Stimulated activated memory B cell treated with anti-CD40 and anti-IgM and Interleukin-4, amounts not matched to agents 10 μg/mL and 1 μg/mL and 100 μg/mL, for 72 hours (primary cell): ENCODE results near the gene GANAB.
"Not testable (repeated sequence)": the region's sequence is repeated elsewhere in the genome, so short reads cannot be mapped to it uniquely, and the experiment has no call there.

Experiments used
- ATAC-seq: fragments of 150-1000 bp; cut with Tn5 transposase; 2 replicates; pipeline ENCODE4 v1.10.0; 2021
- H3K27ac Mint-ChIP-seq: one replicate; pipeline ENCODE4 v1.8.0; 2022; ENCODE audit warnings: mild to moderate bottlenecking, mixed read lengths
- H3K27me3 Mint-ChIP-seq: one replicate; pipeline ENCODE4 v1.8.0; 2022; ENCODE audit warnings: mixed read lengths
- H3K36me3 Mint-ChIP-seq: one replicate; pipeline ENCODE4 v1.8.0; 2022; ENCODE audit warnings: mixed read lengths
- H3K4me1 Mint-ChIP-seq: one replicate; pipeline ENCODE4 v1.8.0; 2022; ENCODE audit warnings: mixed read lengths
- H3K4me3 Mint-ChIP-seq: one replicate; pipeline ENCODE4 v1.8.0; 2022; ENCODE audit warnings: mild to moderate bottlenecking, moderate library complexity, mixed read lengths
- H3K9me3 Mint-ChIP-seq: one replicate; pipeline ENCODE4 v1.8.0; 2022; ENCODE audit warnings: mixed read lengths

Gene GANAB

DNA sequence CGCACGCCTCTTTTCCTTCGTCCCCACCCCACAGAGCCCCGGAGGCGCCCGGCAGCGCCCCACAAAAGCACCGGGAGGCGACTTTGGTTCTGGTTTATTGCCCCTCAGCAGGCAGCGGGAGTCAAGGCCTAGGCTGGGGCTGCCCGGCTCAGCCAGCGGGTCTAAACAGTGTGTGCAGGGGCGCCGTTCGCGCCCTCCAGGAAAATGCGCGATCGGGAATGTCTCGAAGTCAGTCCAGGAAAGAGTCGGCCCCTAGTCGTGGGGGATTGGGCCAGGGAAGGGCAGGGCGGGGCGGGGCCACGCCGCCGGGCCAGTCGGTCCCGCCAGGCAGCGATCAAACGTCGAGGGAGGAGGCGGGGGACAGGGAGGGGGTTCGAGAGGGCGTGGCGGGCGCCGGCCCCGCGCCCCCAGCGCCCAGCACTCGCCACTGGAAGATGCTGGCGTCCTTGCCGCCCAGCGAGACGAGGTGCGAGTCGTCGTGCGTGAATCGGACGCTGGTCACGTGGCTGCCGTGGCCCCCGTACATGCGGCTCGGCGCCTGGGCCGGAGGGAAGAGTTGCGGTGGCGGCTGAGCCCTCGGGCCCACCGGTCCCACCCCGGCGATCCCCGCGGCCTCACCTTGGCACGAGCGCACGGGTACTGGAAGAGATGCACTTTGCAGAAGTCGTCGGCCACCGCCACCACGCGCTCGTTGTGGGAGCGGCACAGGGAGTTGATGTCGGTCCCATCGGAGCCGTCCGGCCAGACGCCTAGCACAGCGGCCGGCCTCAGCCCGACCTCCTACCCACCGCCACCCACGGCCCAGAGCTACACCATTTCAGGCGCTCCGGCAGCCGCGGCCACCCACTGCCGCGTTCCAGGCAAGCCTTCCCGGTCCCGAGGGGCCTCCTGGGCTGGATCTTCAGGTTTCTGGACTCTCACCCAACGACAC, 44.0 kb downstream of the GANAB start:
- peak overlapping the region; percentile 89 for H3K4me3 Mint-ChIP-seq
- H3K27ac Mint-ChIP-seq = peak overlapping the region; percentile 86
- peaks cover 75% of the 10 kb centered on the region for H3K36me3 Mint-ChIP-seq
- H3K9me3 Mint-ChIP-seq = peaks cover 3% of the 10 kb centered on the region
- peaks cover 62% of the 10 kb centered on the region for H3K4me1 Mint-ChIP-seq
- no peaks in the 10 kb centered on the region for H3K27me3 Mint-ChIP-seq
- ATAC-seq = no peak

DNA sequence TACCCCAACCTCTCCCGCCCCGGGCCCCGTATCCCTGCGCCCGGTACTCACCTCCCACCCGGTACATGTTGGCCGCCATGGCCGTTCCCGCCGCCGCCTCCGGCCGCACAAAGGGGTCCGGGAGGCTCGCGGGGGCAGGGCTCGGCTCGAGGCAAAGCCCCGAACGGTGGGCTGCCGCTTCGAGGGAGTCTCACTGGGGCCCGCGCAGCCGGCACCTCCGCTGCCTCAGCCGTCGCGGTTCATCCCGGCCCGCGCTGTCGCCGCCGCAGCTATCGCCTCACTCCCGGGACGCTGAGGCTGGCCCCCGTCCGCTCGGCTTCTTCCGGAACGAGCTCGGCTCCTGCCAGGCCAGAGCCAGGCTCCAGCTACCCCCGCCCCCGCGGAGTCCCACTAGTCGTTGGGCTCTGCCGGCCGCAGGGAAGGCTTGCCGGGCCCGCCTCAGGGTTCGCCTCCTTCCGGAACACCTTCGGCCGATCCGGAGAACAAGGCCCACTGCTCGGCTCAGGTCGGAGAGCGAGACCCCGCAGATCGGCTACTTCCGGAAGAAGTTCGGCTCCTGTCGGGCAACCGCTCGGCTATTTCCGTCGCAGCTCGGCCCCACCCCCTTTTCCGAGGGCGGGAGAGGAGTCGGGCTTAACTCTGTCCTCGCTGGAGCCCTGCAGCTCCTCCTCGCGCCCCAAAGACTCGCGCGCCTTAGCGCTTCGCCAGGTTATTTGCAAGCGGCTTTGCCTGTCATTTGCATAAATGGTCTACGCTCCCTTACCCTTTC, 44.9 kb downstream of the GANAB start, which contains the start of gene MTA2:
TSS of gene MTA2 (minus strand) at position 494 of the 769 bp plus-strand sequence. CDS start at position 79, 415 bp downstream.
- Mint-ChIP-seq H3K4me3 (peak within 1 kb of the TSS; percentile 89), H3K27me3 (no peaks in the 10 kb centered on the region), H3K36me3 (peaks cover 77% of the 10 kb centered on the region), H3K9me3 (peaks cover 3% of the 10 kb centered on the region), H3K27ac (peak within 1 kb of the TSS; percentile 86), H3K4me1 (peaks cover 64% of the 10 kb centered on the region)
- peak; percentile 91 for ATAC-seq

DNA sequence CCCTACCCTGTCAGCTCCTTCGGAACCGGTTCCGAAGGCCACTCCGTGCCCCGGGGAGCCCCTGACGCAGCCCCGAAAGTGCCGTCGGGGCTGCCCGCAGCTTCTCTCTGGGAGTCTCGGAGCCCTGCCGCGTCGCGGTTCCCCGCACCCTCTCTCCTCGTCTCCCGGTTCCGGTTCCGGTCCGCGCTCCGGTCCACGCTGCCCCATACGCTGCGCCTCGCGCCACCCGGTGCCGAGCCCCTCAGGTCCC, 45.4 kb downstream of the GANAB start:
- ATAC-seq = peak; percentile 45
- peaks cover 3% of the 10 kb centered on the region for H3K9me3 Mint-ChIP-seq
- H3K4me3 Mint-ChIP-seq = peak overlapping the region; percentile 89
- H3K36me3 Mint-ChIP-seq = peaks cover 75% of the 10 kb centered on the region
- H3K27me3 Mint-ChIP-seq = no peaks in the 10 kb centered on the region
- peaks cover 64% of the 10 kb centered on the region for H3K4me1 Mint-ChIP-seq
- peak overlapping the region; percentile 86 for H3K27ac Mint-ChIP-seq

DNA sequence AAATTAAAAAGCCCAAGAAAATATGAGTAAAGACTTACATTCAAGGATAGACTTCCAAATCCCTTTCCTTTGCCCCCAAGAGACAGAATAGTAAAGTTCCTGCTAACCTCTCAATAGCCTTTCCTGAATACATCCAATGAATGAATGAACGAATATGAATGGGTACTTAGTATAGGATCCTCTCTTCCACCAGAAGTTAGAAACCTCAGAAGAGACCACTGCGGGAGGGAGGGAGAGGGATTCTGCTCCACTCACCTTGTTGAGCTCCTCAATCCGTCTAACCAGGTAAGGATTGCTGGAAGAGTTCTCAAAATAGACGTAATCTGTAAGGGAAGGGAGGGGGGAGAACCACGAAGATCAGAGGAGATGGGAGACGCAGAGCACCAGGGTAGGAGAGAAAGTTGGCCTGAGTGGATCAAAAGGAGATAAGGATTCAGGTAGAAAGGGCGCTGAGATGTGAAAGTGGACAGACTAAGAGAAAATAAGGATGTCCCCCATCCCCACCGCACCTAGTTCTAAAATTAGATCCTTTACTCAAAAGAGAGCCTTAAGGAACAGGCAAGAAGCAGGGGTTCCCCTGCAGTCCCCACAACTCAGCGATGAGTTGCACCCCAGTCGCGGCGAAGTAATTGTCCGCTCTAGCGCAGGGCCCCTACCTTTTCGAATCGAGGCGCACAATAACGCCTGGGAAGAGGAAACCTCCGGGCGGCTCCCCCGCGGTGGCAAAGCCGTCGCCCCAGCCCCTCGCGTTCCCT, 45.9 kb downstream of the GANAB start:
- Mint-ChIP-seq H3K27me3 (no peaks in the 10 kb centered on the region), H3K27ac (peak overlapping the region; percentile 86), H3K4me1 (peaks cover 64% of the 10 kb centered on the region)

DNA sequence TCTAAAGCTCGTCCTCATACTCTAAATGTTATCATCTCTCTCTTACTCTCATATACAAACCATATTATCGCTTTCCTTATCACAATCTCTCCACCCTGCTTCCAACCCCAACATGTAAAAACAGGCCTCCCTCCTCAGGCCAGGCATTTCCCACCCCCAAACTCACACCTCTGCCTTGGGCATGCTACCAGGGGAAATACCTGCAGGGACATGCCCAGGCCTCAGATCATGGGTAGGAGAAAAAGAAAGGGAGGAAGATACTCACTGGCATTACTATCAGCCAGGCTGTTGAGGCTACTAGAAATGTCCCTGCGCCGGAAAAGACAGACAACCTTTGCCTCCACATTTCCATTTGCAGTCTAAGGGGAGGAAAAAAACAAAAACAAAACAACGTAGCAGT, 46.5 kb downstream of the GANAB start:
- H3K9me3 Mint-ChIP-seq = peaks cover 3% of the 10 kb centered on the region
- H3K4me1 Mint-ChIP-seq = peaks cover 59% of the 10 kb centered on the region
- H3K36me3 Mint-ChIP-seq = peaks cover 74% of the 10 kb centered on the region
- ATAC-seq = no peak
- no peaks in the 10 kb centered on the region for H3K27me3 Mint-ChIP-seq
- H3K4me3 Mint-ChIP-seq = peak overlapping the region; percentile 89
- H3K27ac Mint-ChIP-seq = peak overlapping the region; percentile 86

More for the DNA sequence above, 45.9 kb downstream of the GANAB start:
- Mint-ChIP-seq H3K9me3 (peaks cover 3% of the 10 kb centered on the region), H3K4me3 (peak overlapping the region; percentile 89), H3K36me3 (peaks cover 75% of the 10 kb centered on the region)
- no peak for ATAC-seq

DNA sequence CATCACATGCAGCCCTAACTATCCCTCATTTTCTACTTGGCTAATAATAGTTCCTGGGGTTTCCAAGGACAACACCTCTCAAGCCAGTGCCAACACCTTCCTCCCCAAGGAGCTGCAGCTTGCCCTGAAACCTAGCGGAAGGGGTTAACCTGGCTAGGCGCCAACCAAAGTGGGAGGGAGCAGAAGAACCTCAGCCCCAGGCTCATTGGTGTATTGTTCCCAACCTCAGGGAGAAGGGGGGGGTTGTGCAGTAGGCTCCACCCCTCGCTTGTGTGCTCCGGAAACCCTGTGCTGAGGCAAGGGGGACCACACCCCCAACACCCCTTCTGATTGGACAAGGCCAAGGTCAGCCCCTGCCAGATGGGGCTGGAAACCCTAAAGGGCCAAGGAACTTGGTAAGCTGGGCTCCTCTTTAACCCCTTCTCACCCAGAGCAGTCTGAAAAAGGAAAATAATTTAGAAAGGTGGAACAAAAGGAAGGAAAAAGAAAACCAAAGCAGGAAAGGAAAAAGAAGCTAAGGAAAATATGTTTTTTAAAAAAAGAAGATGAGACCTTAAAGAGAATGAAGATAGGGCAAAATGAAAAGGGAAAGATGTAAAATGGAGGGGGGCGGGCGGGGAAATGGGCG, 47.2 kb downstream of the GANAB start:
- peak; percentile 84 for ATAC-seq
- H3K4me3 Mint-ChIP-seq = peak overlapping the region; percentile 84
- H3K36me3 Mint-ChIP-seq = peaks cover 78% of the 10 kb centered on the region
- H3K27ac Mint-ChIP-seq = peak overlapping the region; percentile 86
- peaks cover 3% of the 10 kb centered on the region for H3K9me3 Mint-ChIP-seq
- H3K27me3 Mint-ChIP-seq = no peaks in the 10 kb centered on the region
- H3K4me1 Mint-ChIP-seq = peaks cover 64% of the 10 kb centered on the region

DNA sequence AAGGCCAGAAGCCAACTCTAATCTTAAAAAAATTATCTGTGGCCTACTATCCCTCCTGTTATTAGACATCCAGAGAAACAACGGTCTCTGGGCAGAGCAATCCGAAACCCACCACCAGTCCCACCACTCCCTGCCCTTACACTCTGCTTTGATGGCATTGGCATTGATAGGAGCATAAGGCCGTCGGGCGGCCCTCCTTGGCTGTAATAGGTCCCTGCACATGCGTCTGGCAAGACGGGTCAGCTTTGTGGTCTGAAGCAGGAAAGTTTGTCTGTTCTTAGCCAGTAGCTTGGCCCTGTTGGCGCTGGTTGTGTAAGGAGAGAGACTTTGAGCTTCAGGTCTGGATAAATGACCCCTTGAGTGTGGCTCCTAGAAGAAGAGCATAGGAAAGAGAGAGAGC, 51.3 kb downstream of the GANAB start:
- Mint-ChIP-seq H3K36me3 (peaks cover 73% of the 10 kb centered on the region), H3K27me3 (no peaks in the 10 kb centered on the region), H3K9me3 (peaks cover 3% of the 10 kb centered on the region), H3K4me3 (no peak overlapping the region), H3K4me1 (peaks cover 71% of the 10 kb centered on the region), H3K27ac (peak overlapping the region; percentile 93)
- ATAC-seq = no peak

DNA sequence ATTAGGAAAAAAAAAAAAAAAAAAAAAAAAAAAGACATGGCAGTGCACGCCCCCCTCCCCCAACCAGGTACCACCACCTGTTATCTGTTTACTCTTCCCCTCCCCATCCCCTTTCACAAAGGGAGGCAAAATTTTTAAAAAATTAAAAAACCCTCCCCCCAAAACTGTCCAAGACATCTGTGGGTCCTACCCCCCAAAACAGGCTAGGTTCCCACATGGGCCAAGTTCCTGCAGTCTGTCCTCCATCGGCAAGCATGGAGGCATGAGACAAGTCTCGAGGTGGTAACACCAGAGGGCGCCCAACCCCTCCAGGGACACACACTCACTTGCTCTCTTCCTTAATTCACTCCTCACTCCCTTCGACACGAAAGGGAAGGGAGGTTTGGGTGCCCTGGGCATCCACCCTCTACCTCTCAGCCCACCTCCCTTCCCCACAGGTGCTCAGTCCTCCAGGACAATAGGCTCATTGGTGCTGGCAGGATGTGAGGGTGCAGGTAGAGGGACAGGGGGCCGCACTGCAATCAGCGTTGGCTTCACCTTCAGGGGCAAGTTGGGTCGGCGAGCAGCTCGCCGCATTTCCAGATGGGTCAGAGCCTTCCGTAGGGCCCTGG, 52.9 kb downstream of the GANAB start:
- Mint-ChIP-seq H3K4me3 (peak overlapping the region; percentile 25), H3K36me3 (peaks cover 57% of the 10 kb centered on the region), H3K4me1 (peaks cover 59% of the 10 kb centered on the region), H3K27me3 (no peaks in the 10 kb centered on the region), H3K27ac (peak overlapping the region; percentile 93), H3K9me3 (no peaks in the 10 kb centered on the region)
- no peak for ATAC-seq

DNA sequence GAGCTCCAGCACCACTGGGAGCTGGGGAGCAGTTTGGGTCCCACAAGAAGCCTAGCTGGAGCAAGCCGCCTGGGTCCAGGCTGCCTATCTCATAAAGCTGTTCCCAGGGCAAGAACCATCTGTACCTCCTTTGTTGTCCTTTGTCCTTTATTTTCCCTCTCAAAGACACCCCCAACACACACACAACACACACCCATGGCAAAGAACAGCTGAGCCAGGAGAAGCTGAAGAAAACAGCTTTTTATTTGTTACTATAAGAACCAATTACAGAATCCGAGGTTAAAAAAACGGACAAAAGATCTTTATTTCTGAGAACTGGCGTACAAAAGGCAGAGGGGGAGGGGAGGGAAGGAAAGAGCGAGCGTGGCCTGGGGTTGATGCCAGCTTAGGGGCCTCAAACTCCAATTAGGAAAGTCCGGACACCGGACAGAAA, 53.4 kb downstream of the GANAB start:
- ATAC-seq = no peak
- Mint-ChIP-seq H3K27ac (peak overlapping the region; percentile 93), H3K27me3 (no peaks in the 10 kb centered on the region), H3K36me3 (peaks cover 51% of the 10 kb centered on the region), H3K4me1 (peaks cover 54% of the 10 kb centered on the region), H3K9me3 (no peaks in the 10 kb centered on the region), H3K4me3 (no peak overlapping the region)

DNA sequence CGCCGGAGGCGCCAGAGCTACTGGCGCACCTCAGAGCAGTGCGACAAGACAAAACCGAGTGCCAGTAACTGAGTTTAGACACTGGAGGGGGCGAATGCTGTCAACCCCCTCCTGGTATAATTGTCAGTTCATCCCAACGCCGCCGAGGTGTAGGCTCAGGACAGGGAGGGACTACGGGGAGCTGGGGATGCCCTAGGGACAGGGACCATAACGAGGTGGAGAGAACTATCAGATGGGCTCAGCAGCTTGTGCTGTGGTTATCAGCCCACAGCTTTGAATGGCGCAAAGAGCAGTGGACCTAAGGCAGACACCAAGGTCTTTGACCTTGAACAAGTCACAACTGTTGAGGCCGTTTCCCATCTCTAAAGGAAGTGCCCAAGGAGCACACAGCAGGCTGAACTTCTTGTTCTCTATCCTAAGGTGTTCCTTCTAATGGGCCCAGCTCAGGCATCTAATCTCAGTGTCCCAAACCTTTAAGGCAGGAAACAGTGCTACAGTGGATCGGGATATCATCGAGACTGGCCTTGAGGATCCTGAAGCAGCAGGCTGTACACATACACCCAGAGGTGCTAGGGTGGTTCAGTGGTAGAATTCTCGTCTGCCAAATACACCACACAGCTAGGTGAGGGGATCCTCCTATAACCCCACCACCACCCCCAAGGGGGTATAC, 54.1 kb downstream of the GANAB start:
- no peak for ATAC-seq
- Mint-ChIP-seq H3K4me3 (peak overlapping the region; percentile 97), H3K36me3 (peaks cover 44% of the 10 kb centered on the region), H3K4me1 (peaks cover 47% of the 10 kb centered on the region), H3K27ac (peak overlapping the region; percentile 93), H3K27me3 (no peaks in the 10 kb centered on the region), H3K9me3 (no peaks in the 10 kb centered on the region)

DNA sequence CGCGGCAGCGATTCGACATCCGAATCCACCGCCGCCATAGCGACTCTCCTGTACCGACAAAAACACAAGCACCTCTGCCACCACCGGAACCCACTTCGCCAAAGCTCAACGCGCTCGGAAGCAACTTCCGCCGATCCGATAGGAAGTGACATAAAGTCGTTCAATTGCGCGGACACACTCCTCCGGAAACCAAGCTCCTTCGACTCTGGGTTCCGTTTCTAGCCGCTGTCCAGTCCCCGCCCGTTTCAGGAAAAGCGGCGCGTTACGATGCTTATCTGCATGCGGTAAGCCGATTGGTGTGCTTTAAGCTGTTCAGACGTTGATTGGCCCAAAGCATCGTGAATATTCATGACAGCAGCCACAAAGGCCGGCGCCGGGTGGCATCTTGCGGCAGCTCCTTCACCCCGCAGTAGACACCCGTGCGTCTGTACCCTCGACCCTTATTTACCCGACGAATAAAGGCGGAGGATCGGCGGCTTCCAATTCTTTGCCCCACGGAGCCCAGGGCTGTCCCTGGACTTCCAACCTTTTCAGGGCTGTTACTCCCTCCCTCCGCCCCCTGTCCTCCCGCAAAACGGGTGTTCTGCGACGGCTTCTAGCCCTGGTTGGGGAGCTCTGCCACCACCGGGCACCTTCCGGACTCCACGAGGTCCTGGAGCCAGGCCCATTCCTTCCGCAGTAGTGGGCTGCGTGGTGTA, 54.8 kb downstream of the GANAB start, which contains the start of gene TUT1:
TSS of gene TUT1 (minus strand) at position 76 of the 698 bp plus-strand sequence. CDS start at position 38, 38 bp downstream.
- H3K36me3 Mint-ChIP-seq = peaks cover 37% of the 10 kb centered on the region
- peak; percentile 98 for ATAC-seq
- peaks cover 44% of the 10 kb centered on the region for H3K4me1 Mint-ChIP-seq
- peak within 1 kb of the TSS; percentile 97 for H3K4me3 Mint-ChIP-seq
- no peaks in the 10 kb centered on the region for H3K27me3 Mint-ChIP-seq
- H3K27ac Mint-ChIP-seq = peak within 1 kb of the TSS; percentile 93
- no peaks in the 10 kb centered on the region for H3K9me3 Mint-ChIP-seq

DNA sequence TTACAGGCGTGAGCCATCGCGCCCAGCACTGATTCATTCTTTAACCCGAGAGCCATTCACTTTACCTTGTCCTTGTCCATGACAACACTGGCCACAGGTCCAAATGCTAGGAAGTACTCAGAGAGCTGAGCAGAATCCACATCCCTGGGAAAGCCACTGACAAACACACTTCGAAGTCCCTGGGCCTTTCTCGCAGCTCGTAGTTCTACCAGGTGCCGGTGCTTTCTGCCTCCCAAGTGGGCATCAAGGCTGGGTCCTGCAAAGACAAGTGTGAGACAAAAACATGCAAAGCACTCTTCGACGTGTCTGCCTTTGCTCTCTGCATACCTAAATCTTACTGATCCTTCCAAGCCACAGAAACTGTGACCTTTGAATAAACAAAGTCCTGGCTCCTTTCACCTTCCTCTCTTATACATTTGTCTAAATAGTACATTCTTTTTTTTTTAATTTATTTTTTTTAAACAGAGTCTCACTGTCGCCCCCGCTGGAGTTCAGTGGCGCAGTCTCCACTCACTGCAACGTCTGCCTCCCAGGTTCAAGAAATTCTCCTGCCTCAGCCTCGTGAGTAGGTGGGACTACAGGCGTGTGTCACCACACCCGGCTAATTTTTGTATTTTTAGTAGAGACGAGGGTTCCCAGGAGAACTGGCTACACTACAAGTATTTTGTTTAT, 57.3 kb downstream of the GANAB start:
- H3K9me3 Mint-ChIP-seq = no peaks in the 10 kb centered on the region
- H3K27ac Mint-ChIP-seq = no peak overlapping the region
- no peak for ATAC-seq
- H3K4me1 Mint-ChIP-seq = peaks cover 36% of the 10 kb centered on the region
- no peak overlapping the region for H3K4me3 Mint-ChIP-seq
- peaks cover 16% of the 10 kb centered on the region for H3K36me3 Mint-ChIP-seq
- no peaks in the 10 kb centered on the region for H3K27me3 Mint-ChIP-seq

DNA sequence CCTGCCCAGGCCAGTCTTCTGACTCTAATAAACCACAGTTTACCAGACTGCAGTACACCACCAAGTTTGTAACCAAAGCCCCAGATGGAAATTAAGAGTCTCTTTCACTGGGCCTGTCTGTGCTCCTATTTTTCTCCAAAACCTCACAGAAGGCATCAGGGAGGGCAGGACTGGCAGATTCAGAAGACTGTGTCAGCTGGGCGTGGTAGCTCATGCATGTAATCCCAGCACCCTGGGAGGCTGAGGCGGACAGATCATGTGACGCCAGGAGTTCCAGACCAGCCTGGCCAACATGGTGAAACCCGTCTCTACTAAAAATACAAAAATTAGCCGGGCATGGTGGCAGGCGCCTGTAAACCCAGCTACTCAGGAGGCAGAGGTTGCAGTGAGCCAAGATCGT, 61.1 kb downstream of the GANAB start:
- not testable (repeated sequence) for H3K4me3 Mint-ChIP-seq, H3K27me3 Mint-ChIP-seq, H3K4me1 Mint-ChIP-seq, H3K36me3 Mint-ChIP-seq, H3K27ac Mint-ChIP-seq, H3K9me3 Mint-ChIP-seq, ATAC-seq
